Gastrocnemius medialis (tissue), 4 donors: ENCODE measurements around the gene PPIH. TPM values are rescaled to one million over a fixed set of nuclear protein-coding genes. Genes with fewer than 3 reads are reported as not detected.
"Not testable (repeated sequence)": the region's sequence is repeated elsewhere in the genome, so short reads cannot be mapped to it uniquely, and the experiment has no call there.

Experiments
- ATAC-seq, 2 donors: fragments of 150-250 bp; one replicate each; pipeline ENCODE4 v1.9.1; 2016
- DNase-seq, 2 donors: peaks; one replicate each; pipeline ENCODE4 v3.0.0-alpha.2; 2019
- H3K27ac ChIP-seq, 4 donors: fragments of 200-600 bp; sonication (generic); 1 replicate in 1 of 4; 2 replicates in 3 of 4; pipeline ENCODE4 v1.5.1; 2016 to 2018; ENCODE audit warnings: mild to moderate bottlenecking in 2 of 4, moderate library complexity in 1 of 4
- H3K27me3 ChIP-seq, 3 donors: fragments of 200-600 bp; sonication (generic) in 2 of 3; 1 replicate in 1 of 3; 2 replicates in 2 of 3; pipeline versions ENCODE4 v1.5.1 to v1.6.0; 2016 to 2019; ENCODE audit warnings: mild to moderate bottlenecking in 1 of 3, moderate library complexity in 1 of 3
- H3K36me3 ChIP-seq, 2 donors: fragments of 200-600 bp; sonication (generic) in 1 of 2; one replicate each; pipeline ENCODE4 v1.5.1; 2017 to 2018
- H3K4me1 ChIP-seq, 2 donors: fragments of 200-600 bp; sonication (generic) in 1 of 2; one replicate each; pipeline ENCODE4 v1.5.1; 2016 to 2017; ENCODE audit warnings: mild to moderate bottlenecking in 2 of 2
- H3K4me3 ChIP-seq, 4 donors: fragments of 200-600 bp; sonication (generic) in 3 of 4; 1 replicate in 1 of 4; 2 replicates in 3 of 4; pipeline ENCODE4 v1.5.1; 2016 to 2019; ENCODE audit warnings: mild to moderate bottlenecking in 2 of 4
- H3K9me3 ChIP-seq, 3 donors: fragments of 200-600 bp; sonication (generic) in 2 of 3; 1 replicate in 1 of 3; 2 replicates in 2 of 3; pipeline ENCODE4 v1.5.1; 2016 to 2019
- CTCF ChIP-seq, 5 experiments: fragments of 450-650 bp in 3 of 5; fragments of 200-600 bp in 2 of 5; sonication (generic) in 2 of 5; IDR thresholded peaks in 4 of 5; conservative IDR thresholded peaks in 1 of 5; 1 replicate in 4 of 5; 2 replicates in 1 of 5; pipeline ENCODE4 v1.5.1; 2016 to 2019; ENCODE audit warnings: antibody characterized with exemption in 5 of 5, mild to moderate bottlenecking in 3 of 5, moderate library complexity in 3 of 5
- POLR2A ChIP-seq, 2 donors: fragments of 450-650 bp; IDR thresholded peaks; one replicate each; pipeline ENCODE4 v1.6.1; 2017; ENCODE audit warnings: antibody characterized with exemption in 2 of 2, mild to moderate bottlenecking in 2 of 2, moderate library complexity in 2 of 2
- in situ Hi-C, 4 donors: fragments of 200-750 bp; cut with MboI; loops; one replicate each; pipeline versions ENCODE4 v1.15.0 to v1.8.0; 2017; ENCODE audit warnings: low sequenced_read_pairs in 4 of 4
- intact Hi-C: fragments of 100-400 bp; cut with DNase I; formaldehyde crosslinking; loops from one replicate; pipeline ENCODE4 v1.15.1; 2023; ENCODE audit warnings: low total_unique reads
- total RNA-seq, 4 donors: library from RNA; depleted of rRNA; stranded (reverse); fragments of >200 nt; gene quantifications; one replicate each; pipeline versions ENCODE4 v1.1.0 to v1.2.3, GENCODE V29; 2016

PPIH gene
- total RNA-seq, 4 donors from 2014 or later: 6.1 to 13.6 (median 7.1) TPM

- H3K36me3 ChIP-seq: peaks cover 0 to 6% of the 10 kb centered on the region in 2 donors
- in situ Hi-C loops: loop anchor here in 1 of 4 donors (10.0 kb wide), 1 partner anchor 83 kb away; the partner anchor contains the start of genes C1orf50 and P3H1
- peak; percentile 94 to 96 for ATAC-seq
- peaks cover 43 to 44% of the 10 kb centered on the region in 2 donors for H3K4me1 ChIP-seq
- TF ChIP-seq CTCF (IDR thresholded peaks at IDR 0.05 in 4 of 5, conservative IDR thresholded peaks at IDR 0.05 in 1 of 5): no peak
- TF ChIP-seq POLR2A (IDR thresholded peaks at IDR 0.05): peak; percentile 89 to 95
- H3K27ac ChIP-seq: peak within 1 kb of the TSS; percentile 97 to 98 (median 98)
- no peaks in the 10 kb centered on the region for H3K9me3 ChIP-seq
- H3K27me3 ChIP-seq: no peaks in the 10 kb centered on the region
- DNase-seq: peak; percentile 98 to 99
- intact Hi-C loops: loop anchor here (1.0 to 10.0 kb wide), 7 partner anchors 24 to 647 kb away; partner anchors contain the start of genes C1orf50, CCDC30, ERMAP and FOXJ3
- peak within 1 kb of the TSS; percentile 84 to 92 (median 86) for H3K4me3 ChIP-seq
Observed at GRCh38 chr1:42681741-42682483, 23.7 kb downstream of the PPIH start, which contains the start of gene YBX1. TSS of gene YBX1 (plus strand) at chr1:42682418. CDS start at chr1:42682566, 148 bp downstream.

- H3K27ac ChIP-seq: peak overlapping the region; percentile 97 to 98 (median 98)
- peaks cover 46 to 48% of the 10 kb centered on the region in 2 donors for H3K4me1 ChIP-seq
- peak; percentile 10 to 25 for ATAC-seq
- in situ Hi-C loops: loop anchor here in 1 of 4 donors (10.0 kb wide), 1 partner anchor 82 kb away; the partner anchor contains the start of genes C1orf50 and P3H1
- H3K4me3 ChIP-seq: peak overlapping the region; percentile 72 to 92 (median 86)
- H3K27me3 ChIP-seq, DNase-seq, H3K9me3 ChIP-seq, H3K36me3 ChIP-seq: not testable (repeated sequence)
- intact Hi-C loops: loop anchor here (1.0 to 10.0 kb wide), 6 partner anchors 24 to 648 kb away; partner anchors contain the start of genes C1orf50, CCDC30, FOXJ3 and P3H1
Observed at GRCh38 chr1:42682484-42682738, 24.2 kb downstream of the PPIH start.

GRCh38 chr1:42682739-42683531 lies 24.7 kb downstream of the PPIH start:
- peak; percentile 53 to 64 for DNase-seq
- peak overlapping the region; percentile 97 to 98 (median 98) for H3K27ac ChIP-seq
- in situ Hi-C loops: loop anchor here in 1 of 4 donors (10.0 kb wide), 1 partner anchor 82 kb away; the partner anchor contains the start of genes C1orf50 and P3H1
- intact Hi-C loops: loop anchor here (1.0 to 10.0 kb wide), 6 partner anchors 25 to 648 kb away; partner anchors contain the start of genes C1orf50, CCDC30, FOXJ3 and P3H1
- peak; percentile 32 to 59 for ATAC-seq
- peak overlapping the region; percentile 72 to 92 (median 86) for H3K4me3 ChIP-seq
- H3K9me3 ChIP-seq: no peaks in the 10 kb centered on the region
- H3K4me1 ChIP-seq: peaks cover 51 to 53% of the 10 kb centered on the region in 2 donors
- H3K27me3 ChIP-seq: no peaks in the 10 kb centered on the region
- H3K36me3 ChIP-seq: peaks cover 0 to 6% of the 10 kb centered on the region in 2 donors
- TF ChIP-seq CTCF (IDR thresholded peaks at IDR 0.05 in 4 of 5, conservative IDR thresholded peaks at IDR 0.05 in 1 of 5) (no peak), POLR2A (IDR thresholded peaks at IDR 0.05) (peak; percentile 52 to 59)

- H3K36me3 ChIP-seq: peaks cover 0 to 6% of the 10 kb centered on the region in 2 donors
- H3K4me3 ChIP-seq: peak overlapping the region; percentile 64 to 92 (median 79)
- in situ Hi-C loops: loop anchor here in 1 of 4 donors (10.0 kb wide), 1 partner anchor 81 kb away; the partner anchor contains the start of genes C1orf50 and P3H1
- peak overlapping the region in 3 of 4 donors; percentile 97 to 98 (median 97) for H3K27ac ChIP-seq
- TF ChIP-seq CTCF (IDR thresholded peaks at IDR 0.05 in 4 of 5, conservative IDR thresholded peaks at IDR 0.05 in 1 of 5) (no peak), POLR2A (IDR thresholded peaks at IDR 0.05) (no peak)
- H3K4me1 ChIP-seq: peaks cover 62 to 65% of the 10 kb centered on the region in 2 donors
- intact Hi-C loops: loop anchor here (5.0 to 10.0 kb wide), 4 partner anchors 83 to 649 kb away; partner anchors contain the start of genes C1orf50, CCDC30, P3H1 and ZNF691
- H3K9me3 ChIP-seq: no peaks in the 10 kb centered on the region
- no peak for ATAC-seq
- no peaks in the 10 kb centered on the region for H3K27me3 ChIP-seq
- no peak for DNase-seq
Observed at GRCh38 chr1:42684139-42684538, 25.9 kb downstream of the PPIH start.
